ENCODE data around the gene CYP3A5. TPM values are rescaled to one million over a fixed set of nuclear protein-coding genes. Genes with fewer than 3 reads are reported as not detected.
A peak's percentile ranks its signal among the peaks of the same experiment; 100 is the strongest.

The CYP3A5 gene
- total RNA-seq, 4 donors from 2014 or later: 36.9 to 195 (median 79.4) TPM

DNA sequence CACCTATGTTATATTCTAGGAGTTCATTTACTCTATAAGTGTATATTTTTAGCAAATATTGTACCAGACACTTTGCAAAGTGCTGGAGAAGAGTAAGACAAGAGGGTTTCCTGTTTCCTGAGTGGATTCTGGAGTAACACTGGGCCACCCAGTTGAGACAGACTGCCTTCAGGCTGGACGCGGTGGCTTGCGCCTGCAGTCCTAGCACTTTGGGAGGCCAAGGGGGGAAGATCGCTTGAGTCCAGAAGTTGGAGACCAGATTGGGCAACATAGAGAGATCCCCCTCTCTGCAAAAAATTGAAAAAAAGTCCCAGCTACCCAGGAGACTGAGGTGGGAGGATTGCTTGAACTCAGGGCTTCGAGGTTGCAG, 63.8 kb downstream of the CYP3A5 start:
- 85 to 93% methylated on average over 5 of the region's 5 CpGs for whole genome bisulfite sequencing, 2 donors
- no peak overlapping the region for H3K4me3 ChIP-seq (ENCODE audit: low read depth, poor library complexity, severe bottlenecking)
- DNase-seq (ENCODE audit: low spot score in 2 of 2): no peak
- intact Hi-C loops (cut with DNase I; ENCODE audit: low total_unique reads): no loop called here
- no peak for TF ChIP-seq POLR2A (IDR thresholded peaks at IDR 0.05)
- TF ChIP-seq, protein P1, sequence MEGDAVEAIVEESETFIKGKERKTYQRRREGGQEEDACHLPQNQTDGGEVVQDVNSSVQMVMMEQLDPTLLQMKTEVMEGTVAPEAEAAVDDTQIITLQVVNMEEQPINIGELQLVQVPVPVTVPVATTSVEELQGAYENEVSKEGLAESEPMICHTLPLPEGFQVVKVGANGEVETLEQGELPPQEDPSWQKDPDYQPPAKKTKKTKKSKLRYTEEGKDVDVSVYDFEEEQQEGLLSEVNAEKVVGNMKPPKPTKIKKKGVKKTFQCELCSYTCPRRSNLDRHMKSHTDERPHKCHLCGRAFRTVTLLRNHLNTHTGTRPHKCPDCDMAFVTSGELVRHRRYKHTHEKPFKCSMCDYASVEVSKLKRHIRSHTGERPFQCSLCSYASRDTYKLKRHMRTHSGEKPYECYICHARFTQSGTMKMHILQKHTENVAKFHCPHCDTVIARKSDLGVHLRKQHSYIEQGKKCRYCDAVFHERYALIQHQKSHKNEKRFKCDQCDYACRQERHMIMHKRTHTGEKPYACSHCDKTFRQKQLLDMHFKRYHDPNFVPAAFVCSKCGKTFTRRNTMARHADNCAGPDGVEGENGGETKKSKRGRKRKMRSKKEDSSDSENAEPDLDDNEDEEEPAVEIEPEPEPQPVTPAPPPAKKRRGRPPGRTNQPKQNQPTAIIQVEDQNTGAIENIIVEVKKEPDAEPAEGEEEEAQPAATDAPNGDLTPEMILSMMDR (IDR thresholded peaks at IDR 0.05): no peak

DNA sequence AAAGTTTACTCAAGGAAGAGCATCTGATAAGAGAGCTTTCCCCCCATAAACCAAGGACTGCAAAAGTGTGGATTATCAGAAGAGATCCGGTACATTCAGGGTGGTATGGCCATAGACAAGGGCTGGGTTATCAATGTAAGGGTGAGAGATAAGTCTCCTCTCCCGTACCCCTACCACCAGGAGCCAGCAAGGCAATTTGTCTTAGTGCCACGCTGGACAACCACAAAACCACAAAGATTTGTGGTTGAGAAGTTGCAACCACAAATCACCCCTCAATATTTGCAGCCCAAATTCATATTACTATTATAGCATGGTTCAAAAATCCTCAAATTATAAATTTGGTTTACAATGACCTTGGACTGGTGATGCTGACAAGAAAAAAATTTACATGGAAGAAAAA, 65.3 kb downstream of the CYP3A5 start:
- WGBS, 2 donors: 79 to 84% methylated on average over 3 of the region's 3 CpGs
- DNase-seq (ENCODE audit: low spot score in 2 of 2): no peak
- no peak overlapping the region for H3K4me3 ChIP-seq (ENCODE audit: low read depth, poor library complexity, severe bottlenecking)
- intact Hi-C loops (cut with DNase I; ENCODE audit: low total_unique reads): no loop called here
- TF ChIP-seq POLR2A (IDR thresholded peaks at IDR 0.05): no peak
- TF ChIP-seq, protein P1 (IDR thresholded peaks at IDR 0.05): no peak

DNA sequence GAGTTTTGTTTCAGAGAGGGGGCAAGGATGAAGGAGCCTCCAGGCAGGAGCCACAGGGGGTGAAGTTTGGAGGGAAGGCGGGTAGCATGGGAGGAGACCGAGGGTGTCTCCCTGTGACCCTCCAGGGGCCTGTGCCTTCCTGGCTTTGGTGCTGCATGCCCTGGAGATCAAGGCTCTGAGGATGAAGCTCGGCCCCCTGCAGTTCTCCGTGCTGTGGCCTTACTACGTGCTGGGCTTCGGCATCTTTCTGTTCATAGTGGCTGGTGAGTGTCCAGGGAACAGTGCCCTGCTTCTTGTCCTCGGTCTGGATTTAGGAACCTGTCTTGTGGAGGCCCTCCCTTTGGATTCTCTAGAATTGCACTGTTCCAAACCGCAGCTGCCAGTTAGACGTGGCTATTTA, 72.2 kb downstream of the CYP3A5 start:
- TF ChIP-seq, protein P1 (IDR thresholded peaks at IDR 0.05): no peak
- TF ChIP-seq POLR2A (IDR thresholded peaks at IDR 0.05): no peak
- WGBS, 2 donors: 75 to 80% methylated on average over 9 of the region's 9 CpGs
- no peak overlapping the region for H3K4me3 ChIP-seq (ENCODE audit: low read depth, poor library complexity, severe bottlenecking)
- intact Hi-C loops (cut with DNase I; ENCODE audit: low total_unique reads): no loop called here
- DNase-seq (ENCODE audit: low spot score in 2 of 2): peak in 1 of 2 donors; percentile 61

DNA sequence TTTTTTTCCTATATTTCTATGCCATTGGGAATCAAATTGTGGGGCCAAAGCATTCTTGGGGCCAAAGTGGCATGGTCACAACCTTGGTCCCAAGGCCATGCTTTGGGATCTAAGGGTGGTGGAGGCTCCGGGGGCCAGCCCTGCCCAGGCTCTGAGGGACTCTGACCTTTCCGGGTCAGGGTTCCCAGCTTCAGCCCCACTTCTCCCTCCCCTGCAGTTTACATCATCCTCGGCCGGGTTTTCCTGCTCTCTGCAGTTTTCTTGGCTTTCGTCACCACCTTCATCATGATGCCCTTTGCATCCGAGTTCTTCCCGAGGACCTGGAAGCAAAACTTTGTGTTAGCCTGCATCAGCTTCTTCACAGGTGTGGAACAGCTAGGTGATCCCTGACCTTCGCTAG, 73.3 kb downstream of the CYP3A5 start:
- H3K4me3 ChIP-seq (ENCODE audit: low read depth, poor library complexity, severe bottlenecking): no peak overlapping the region
- no peak for DNase-seq (ENCODE audit: low spot score in 2 of 2)
- intact Hi-C loops (cut with DNase I; ENCODE audit: low total_unique reads): no loop called here

DNA sequence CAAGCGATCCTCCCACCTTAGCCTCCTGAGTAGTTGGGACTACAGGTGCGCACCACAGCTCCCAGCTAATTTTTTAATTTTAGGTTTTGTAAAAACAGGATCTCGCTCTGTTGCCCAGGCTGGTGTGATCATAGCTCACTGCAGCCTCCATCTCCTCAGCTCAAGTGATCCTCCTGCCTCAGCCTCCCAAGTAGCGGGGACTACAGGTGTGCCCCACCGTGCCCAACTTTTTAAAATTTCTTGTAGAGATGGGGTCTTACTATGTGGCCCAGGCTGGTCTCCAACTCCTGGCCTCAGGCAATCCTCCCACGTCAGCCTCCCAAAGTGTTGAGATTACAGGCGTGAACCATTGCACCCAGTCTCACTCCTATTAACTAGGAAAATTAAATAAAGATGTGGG, 74.3 kb downstream of the CYP3A5 start:
- 94 to 95% methylated on average over 7 of the region's 7 CpGs for WGBS, 2 donors
- intact Hi-C loops (cut with DNase I; ENCODE audit: low total_unique reads): no loop called here
- no peak for TF ChIP-seq POLR2A (IDR thresholded peaks at IDR 0.05)
- TF ChIP-seq, protein P1 (IDR thresholded peaks at IDR 0.05): no peak
- no peak overlapping the region for H3K4me3 ChIP-seq (ENCODE audit: low read depth, poor library complexity, severe bottlenecking)
- no peak for DNase-seq (ENCODE audit: low spot score in 2 of 2)

More for the DNA sequence above, 73.3 kb downstream of the CYP3A5 start:
- TF ChIP-seq, protein P1 (IDR thresholded peaks at IDR 0.05): no peak
- TF ChIP-seq POLR2A (IDR thresholded peaks at IDR 0.05): no peak
- WGBS, 2 donors: 82 to 84% methylated on average over 8 of the region's 8 CpGs

DNA sequence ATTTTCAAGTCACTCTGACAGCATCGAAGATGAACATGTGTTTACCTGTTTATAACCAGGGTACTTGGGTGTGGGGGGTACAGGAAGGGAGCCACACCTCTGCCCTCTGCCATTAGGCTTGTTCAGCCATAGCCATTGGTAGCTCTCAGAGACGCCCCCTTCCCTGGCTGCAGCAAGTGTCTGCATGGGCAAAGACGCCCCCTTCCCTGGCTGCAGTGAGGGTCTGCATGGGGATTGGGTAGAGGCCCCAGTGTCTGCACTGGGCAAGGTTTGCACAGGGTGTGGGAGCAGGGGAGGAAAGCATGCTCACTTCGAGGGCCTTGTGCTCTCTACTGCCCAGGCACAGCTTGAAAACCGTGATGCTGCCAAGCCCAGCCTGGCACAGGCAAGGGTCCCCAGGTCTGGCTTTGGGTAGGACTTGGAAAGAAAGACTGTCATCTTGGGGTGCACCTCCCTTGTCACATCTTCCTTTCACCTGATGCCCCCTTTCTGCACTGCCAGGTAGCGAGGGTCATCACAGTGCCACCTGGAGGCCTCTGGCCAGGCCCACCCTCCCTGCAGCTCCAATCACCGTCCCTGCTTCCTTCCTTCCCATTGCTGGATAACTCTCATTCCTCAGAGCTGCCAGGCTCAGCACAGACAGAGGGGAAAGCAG, 78.0 kb downstream of the CYP3A5 start:
- 74 to 79% methylated on average over 6 to 7 of the region's 7 CpGs for WGBS, 2 donors
- TF ChIP-seq POLR2A (IDR thresholded peaks at IDR 0.05): no peak
- TF ChIP-seq, protein P1 (IDR thresholded peaks at IDR 0.05): no peak
- intact Hi-C loops (cut with DNase I; ENCODE audit: low total_unique reads): no loop called here
- DNase-seq (ENCODE audit: low spot score in 2 of 2): peak; percentile 10 to 70
- no peak overlapping the region for H3K4me3 ChIP-seq (ENCODE audit: low read depth, poor library complexity, severe bottlenecking)
